Testis (tissue), 3 donors: ENCODE data around the gene UBL4A. TPM values are rescaled to one million over a fixed set of nuclear protein-coding genes. Genes with fewer than 3 reads are reported as not detected.
A peak's percentile ranks its signal among the peaks of the same experiment; 100 is the strongest.

Source experiments
- DNase-seq: peaks from one replicate; pipeline ENCODE4 v3.0.0-alpha.2; 2019
- H3K27ac ChIP-seq, 2 donors: fragments of 200-600 bp; sonication (generic); one replicate each; pipeline ENCODE4 v1.5.1; 2019
- H3K27me3 ChIP-seq: fragments of 200-600 bp; sonication (generic); one replicate; pipeline ENCODE4 v1.5.1; 2019
- H3K36me3 ChIP-seq: fragments of 200-600 bp; sonication (generic); one replicate; pipeline ENCODE4 v1.5.1; 2017; ENCODE audit warnings: low read depth; ENCODE audit errors: missing control alignments
- H3K4me1 ChIP-seq: fragments of 200-600 bp; sonication (generic); one replicate; pipeline ENCODE4 v1.5.1; 2019
- H3K4me3 ChIP-seq, 2 donors: fragments of 200-600 bp; sonication (generic); one replicate each; pipeline ENCODE4 v1.5.1; 2017 to 2019
- H3K9me3 ChIP-seq: fragments of 200-600 bp; sonication (generic); one replicate; pipeline ENCODE4 v1.5.1; 2017
- POLR2A ChIP-seq: fragments of 450-650 bp; IDR thresholded peaks from one replicate; pipeline ENCODE4 v1.6.1; 2017; ENCODE audit warnings: antibody characterized with exemption, mild to moderate bottlenecking, moderate library complexity
- WGBS, 2 donors: methylation state at CpG; one replicate each; pipeline ENCODE4 v1.1.5; 2018; 5-methylcytosine and 5-hydroxymethylcytosine counted together
- intact Hi-C: fragments of 100-400 bp; cut with DNase I; formaldehyde crosslinking; loops from one replicate; pipeline ENCODE4 v1.15.1; 2023; ENCODE audit warnings: low total_unique reads
- polyA plus RNA-seq: library from polyadenylated mRNA; stranded (reverse); fragments of 350-450 nt; fragmentation: Illumina TruSeq; extraction: RNeasy Lipid Tissue Mini Kit (QIAGEN cat#74804); gene quantifications from one replicate; pipeline ENCODE4 v1.2.3, GENCODE V29; 2014; ENCODE audit warnings: low read depth, low replicate concordance; ENCODE audit not compliant: insufficient read depth
- total RNA-seq, 2 donors: library from RNA; depleted of rRNA; stranded (reverse); fragments of >200 nt; gene quantifications; one replicate each; pipeline ENCODE4 v1.2.3, GENCODE V29; 2016
- TF ChIP-seq, protein P1 (sequence below), 3 experiments: fragments of 450-650 bp in 2 of 3; fragments of 200-600 bp in 1 of 3; sonication (generic) in 1 of 3; IDR thresholded peaks; one replicate each; pipeline ENCODE4 v1.5.1; 2016 to 2019; ENCODE audit warnings: antibody characterized with exemption in 3 of 3, mild to moderate bottlenecking in 2 of 3, moderate library complexity in 1 of 3

Gene UBL4A
- total and polyA plus RNA-seq, 3 donors from 2014 or later, result 13.3 to 18.9 (median 16.8) TPM

- DNase-seq, result no peak
- Histone ChIP-seq H3K4me1 (peaks cover under 1% of the 10 kb centered on the region), H3K36me3 (no peaks in the 10 kb centered on the region), H3K4me3 (no peak overlapping the region), H3K27me3 (no peaks in the 10 kb centered on the region), H3K27ac (no peak overlapping the region), H3K9me3 (no peaks in the 10 kb centered on the region)
- intact Hi-C loops, result no loop called here
- 83 to 92% methylated on average over 3 of the region's 3 CpGs for WGBS, 2 donors
- TF ChIP-seq, protein P1, sequence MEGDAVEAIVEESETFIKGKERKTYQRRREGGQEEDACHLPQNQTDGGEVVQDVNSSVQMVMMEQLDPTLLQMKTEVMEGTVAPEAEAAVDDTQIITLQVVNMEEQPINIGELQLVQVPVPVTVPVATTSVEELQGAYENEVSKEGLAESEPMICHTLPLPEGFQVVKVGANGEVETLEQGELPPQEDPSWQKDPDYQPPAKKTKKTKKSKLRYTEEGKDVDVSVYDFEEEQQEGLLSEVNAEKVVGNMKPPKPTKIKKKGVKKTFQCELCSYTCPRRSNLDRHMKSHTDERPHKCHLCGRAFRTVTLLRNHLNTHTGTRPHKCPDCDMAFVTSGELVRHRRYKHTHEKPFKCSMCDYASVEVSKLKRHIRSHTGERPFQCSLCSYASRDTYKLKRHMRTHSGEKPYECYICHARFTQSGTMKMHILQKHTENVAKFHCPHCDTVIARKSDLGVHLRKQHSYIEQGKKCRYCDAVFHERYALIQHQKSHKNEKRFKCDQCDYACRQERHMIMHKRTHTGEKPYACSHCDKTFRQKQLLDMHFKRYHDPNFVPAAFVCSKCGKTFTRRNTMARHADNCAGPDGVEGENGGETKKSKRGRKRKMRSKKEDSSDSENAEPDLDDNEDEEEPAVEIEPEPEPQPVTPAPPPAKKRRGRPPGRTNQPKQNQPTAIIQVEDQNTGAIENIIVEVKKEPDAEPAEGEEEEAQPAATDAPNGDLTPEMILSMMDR (IDR thresholded peaks at IDR 0.05), result no peak
- no peak for TF ChIP-seq POLR2A
Measured at GRCh38 chrX:154494715-154495114, 8.3 kb upstream of the UBL4A start.

DNA sequence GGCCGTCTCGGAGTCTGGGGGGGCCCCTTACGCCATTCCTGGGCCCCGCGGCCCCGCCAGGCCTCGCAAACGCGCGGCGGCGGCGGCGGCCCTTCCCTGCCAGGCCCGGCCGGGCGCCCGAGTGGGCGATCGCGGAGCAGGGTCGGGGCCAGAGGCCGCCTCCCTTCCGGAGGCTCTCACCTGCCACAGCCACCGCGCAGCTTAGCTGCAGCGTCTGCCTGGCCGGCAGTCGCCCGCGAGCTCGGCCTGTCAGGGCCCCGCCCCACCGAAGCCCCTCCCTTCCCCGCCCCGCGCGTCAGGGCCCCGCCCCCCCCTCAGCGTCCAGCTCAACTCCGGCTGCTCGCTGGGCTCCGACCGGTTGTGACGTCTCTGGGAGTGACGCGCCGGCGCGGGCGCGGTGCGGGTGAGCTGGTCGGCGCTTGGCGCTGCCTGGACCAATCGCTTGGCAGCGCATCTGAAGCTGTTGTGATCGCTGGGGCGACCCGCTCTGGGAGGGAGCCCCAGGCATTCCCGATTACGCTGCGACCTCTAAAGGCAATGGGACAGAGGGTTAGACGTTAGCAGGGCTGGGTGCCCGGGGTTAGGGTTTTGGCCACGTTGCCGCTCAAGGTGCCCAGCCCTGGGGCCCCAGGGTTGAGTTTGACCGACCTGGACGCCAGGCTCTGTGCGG is 4.1 kb upstream of the UBL4A start, which contains the start of gene SLC10A3:
Gene SLC10A3 (minus strand): TSS at position 216 of the 670 bp plus-strand sequence. CDS start 1,689 bp downstream, outside the sequence.
- H3K27ac ChIP-seq, result peak within 1 kb of the TSS; percentile 74 to 86
- H3K4me3 ChIP-seq, result peak within 1 kb of the TSS; percentile 58 to 61
- DNase-seq, result peak; percentile 92
- no peaks in the 10 kb centered on the region for H3K9me3 ChIP-seq
- TF ChIP-seq, protein P1 (IDR thresholded peaks at IDR 0.05), result no peak
- peak; percentile 46 for TF ChIP-seq POLR2A
- peaks cover 7% of the 10 kb centered on the region for H3K4me1 ChIP-seq
- H3K27me3 ChIP-seq, result no peaks in the 10 kb centered on the region
- WGBS, 2 donors, result 0 to 3% methylated on average over 7 to 16 of the region's 71 CpGs
- intact Hi-C loops, result no loop called here
- no peaks in the 10 kb centered on the region for H3K36me3 ChIP-seq

DNA sequence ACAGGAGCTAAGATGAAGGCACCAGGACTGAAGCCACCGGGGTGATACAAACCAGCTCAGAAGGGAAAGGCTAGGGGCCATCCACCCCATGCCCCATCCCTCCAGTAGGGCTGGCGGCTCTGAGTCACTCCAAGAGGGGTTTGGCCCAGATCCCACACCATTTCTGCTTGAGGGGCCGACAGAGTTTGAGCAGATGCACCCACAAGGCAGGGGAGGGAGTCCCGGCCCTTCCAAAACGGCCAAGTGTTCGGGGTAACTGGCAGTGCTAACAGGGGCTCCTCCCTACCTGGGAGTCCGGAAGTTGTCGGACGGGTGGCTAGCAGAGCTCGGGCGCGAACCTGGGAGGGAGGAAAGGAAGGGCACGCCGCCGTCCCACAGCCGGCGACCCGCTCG is 3.6 kb upstream of the UBL4A start:
- Histone ChIP-seq H3K9me3 (no peaks in the 10 kb centered on the region), H3K36me3 (no peaks in the 10 kb centered on the region), H3K4me3 (peak overlapping the region; percentile 58 to 61), H3K27ac (peak overlapping the region; percentile 74 to 86), H3K27me3 (no peaks in the 10 kb centered on the region), H3K4me1 (peaks cover 7% of the 10 kb centered on the region)
- peak; percentile 20 for DNase-seq
- intact Hi-C loops, result no loop called here
- no peak for TF ChIP-seq POLR2A
- TF ChIP-seq, protein P1 (IDR thresholded peaks at IDR 0.05), result no peak
- 0% methylated on average over 18 of the region's 19 CpGs; no CpG with 5 or more reads in 1 of the 2 donors for WGBS, 2 donors

- no peaks in the 10 kb centered on the region for H3K9me3 ChIP-seq
- no peaks in the 10 kb centered on the region for H3K27me3 ChIP-seq
- no peaks in the 10 kb centered on the region for H3K36me3 ChIP-seq
- H3K27ac ChIP-seq, result no peak overlapping the region
- H3K4me3 ChIP-seq, result no peak overlapping the region
- WGBS, 2 donors, result 84 to 100% methylated on average over 1 to 3 of the region's 4 CpGs
- intact Hi-C loops, result no loop called here
- peaks cover 7% of the 10 kb centered on the region for H3K4me1 ChIP-seq
- TF ChIP-seq, protein P1 (IDR thresholded peaks at IDR 0.05), result no peak
- no peak for TF ChIP-seq POLR2A
- DNase-seq, result no peak
Measured at GRCh38 chrX:154489182-154489581, 2.8 kb upstream of the UBL4A start.
